Measurements from ENCODE around the gene HAPLN1. TPM values are rescaled to one million over a fixed set of nuclear protein-coding genes. Genes with fewer than 3 reads are reported as not detected.

HAPLN1 gene
- total RNA-seq, 1 donor from 2014 or later: not detected

DNA sequence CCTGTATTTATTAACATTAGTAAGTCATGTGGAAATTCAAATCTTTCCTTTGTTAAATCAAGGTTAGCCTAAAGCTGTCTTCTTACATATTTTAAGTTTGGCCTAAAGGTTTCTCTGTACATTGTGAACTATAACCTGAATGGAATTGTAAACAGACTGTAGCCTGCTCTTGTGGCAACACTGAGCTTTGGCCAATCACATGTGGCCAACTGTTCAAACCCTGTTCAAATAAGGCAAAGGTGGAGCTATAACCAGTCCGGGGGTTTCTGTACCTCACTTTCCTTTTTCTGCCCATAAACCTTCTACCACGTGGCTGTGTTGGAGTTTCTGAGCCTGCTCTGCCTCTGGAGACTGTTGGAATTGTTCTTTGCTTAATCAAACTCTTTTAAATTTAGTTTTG lies 3.3 kb upstream of the HAPLN1 start:
- FAIRE-seq (no peak), DNase-seq (ENCODE audit: low read depth) (no peak)
- Histone ChIP-seq H3K27me3 (ENCODE audit: control insufficient read depth, insufficient read depth, low read length) (peaks cover 10% of the 10 kb centered on the region), H3K36me3 (ENCODE audit: control insufficient read depth, insufficient read depth, low read length) (no peaks in the 10 kb centered on the region), H3K4me3 (ENCODE audit: low read depth, low read length) (no peak overlapping the region)
- TF ChIP-seq, protein P1, sequence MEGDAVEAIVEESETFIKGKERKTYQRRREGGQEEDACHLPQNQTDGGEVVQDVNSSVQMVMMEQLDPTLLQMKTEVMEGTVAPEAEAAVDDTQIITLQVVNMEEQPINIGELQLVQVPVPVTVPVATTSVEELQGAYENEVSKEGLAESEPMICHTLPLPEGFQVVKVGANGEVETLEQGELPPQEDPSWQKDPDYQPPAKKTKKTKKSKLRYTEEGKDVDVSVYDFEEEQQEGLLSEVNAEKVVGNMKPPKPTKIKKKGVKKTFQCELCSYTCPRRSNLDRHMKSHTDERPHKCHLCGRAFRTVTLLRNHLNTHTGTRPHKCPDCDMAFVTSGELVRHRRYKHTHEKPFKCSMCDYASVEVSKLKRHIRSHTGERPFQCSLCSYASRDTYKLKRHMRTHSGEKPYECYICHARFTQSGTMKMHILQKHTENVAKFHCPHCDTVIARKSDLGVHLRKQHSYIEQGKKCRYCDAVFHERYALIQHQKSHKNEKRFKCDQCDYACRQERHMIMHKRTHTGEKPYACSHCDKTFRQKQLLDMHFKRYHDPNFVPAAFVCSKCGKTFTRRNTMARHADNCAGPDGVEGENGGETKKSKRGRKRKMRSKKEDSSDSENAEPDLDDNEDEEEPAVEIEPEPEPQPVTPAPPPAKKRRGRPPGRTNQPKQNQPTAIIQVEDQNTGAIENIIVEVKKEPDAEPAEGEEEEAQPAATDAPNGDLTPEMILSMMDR (IDR thresholded peaks at IDR 0.05; ENCODE audit: insufficient read depth, low read length, severe bottlenecking): no peak

GRCh38 chr5:83723031-83723430 lies 2.4 kb upstream of the HAPLN1 start:
- no peaks in the 10 kb centered on the region for H3K36me3 ChIP-seq (ENCODE audit: control insufficient read depth, insufficient read depth, low read length)
- no peak for DNase-seq (ENCODE audit: low read depth)
- no peak overlapping the region for H3K4me3 ChIP-seq (ENCODE audit: low read depth, low read length)
- FAIRE-seq: no peak
- TF ChIP-seq, protein P1 (IDR thresholded peaks at IDR 0.05; ENCODE audit: insufficient read depth, low read length, severe bottlenecking): no peak
- peaks cover 12% of the 10 kb centered on the region for H3K27me3 ChIP-seq (ENCODE audit: control insufficient read depth, insufficient read depth, low read length)

DNA sequence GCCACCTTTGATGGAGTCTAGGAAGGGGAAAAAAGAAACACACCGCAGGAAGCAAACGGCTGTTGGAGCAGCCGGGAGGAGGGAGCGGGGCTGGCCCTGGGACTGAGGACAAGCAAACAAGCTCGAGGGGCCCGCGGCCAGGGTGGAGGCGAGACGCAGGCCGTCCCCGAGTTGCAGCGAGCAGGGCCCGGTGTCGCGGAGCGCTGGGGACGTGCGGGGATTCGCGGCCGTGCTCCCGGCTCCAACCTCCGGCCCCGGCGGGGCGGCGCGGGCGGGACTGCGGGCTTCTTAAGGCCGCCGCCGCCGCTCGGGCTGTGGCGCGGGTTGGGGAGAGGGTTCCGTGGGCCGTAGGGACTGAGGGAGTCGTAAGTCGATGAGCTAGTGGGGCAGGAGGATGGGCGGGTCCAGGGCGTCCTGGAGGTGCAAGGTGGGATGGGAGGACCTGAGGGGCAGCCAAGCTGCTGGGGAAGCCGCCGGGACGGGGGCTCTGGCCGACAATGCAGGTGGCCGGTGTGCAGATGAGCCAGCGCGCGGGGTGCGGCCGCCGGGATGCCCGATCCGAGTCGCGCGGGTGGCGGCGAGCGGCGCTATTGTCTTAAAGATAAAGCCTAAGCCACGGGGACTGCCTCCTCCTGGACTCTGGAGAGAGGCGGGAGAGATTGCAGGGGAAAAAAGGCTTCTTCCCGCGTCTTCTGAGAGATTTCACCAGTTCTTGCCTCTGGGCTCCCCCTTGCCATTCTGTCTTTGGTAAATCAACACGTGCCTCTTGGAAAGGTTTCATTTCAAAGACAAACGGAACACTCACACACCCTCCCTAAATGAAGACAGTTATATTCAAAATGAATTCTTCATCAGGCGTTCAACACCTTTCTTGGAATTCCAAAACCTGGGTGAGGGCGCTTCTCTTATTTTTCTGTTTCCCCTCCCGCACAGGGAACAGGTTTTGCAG lies 1.6 kb upstream of the HAPLN1 start:
- H3K4me3 ChIP-seq (ENCODE audit: low read depth, low read length): peak overlapping the region; percentile 32
- peak; percentile 4 for DNase-seq (ENCODE audit: low read depth)
- FAIRE-seq: no peak
- TF ChIP-seq, protein P1 (IDR thresholded peaks at IDR 0.05; ENCODE audit: insufficient read depth, low read length, severe bottlenecking): peak; percentile 30
- no peaks in the 10 kb centered on the region for H3K36me3 ChIP-seq (ENCODE audit: control insufficient read depth, insufficient read depth, low read length)
- peaks cover 12% of the 10 kb centered on the region for H3K27me3 ChIP-seq (ENCODE audit: control insufficient read depth, insufficient read depth, low read length)

DNA sequence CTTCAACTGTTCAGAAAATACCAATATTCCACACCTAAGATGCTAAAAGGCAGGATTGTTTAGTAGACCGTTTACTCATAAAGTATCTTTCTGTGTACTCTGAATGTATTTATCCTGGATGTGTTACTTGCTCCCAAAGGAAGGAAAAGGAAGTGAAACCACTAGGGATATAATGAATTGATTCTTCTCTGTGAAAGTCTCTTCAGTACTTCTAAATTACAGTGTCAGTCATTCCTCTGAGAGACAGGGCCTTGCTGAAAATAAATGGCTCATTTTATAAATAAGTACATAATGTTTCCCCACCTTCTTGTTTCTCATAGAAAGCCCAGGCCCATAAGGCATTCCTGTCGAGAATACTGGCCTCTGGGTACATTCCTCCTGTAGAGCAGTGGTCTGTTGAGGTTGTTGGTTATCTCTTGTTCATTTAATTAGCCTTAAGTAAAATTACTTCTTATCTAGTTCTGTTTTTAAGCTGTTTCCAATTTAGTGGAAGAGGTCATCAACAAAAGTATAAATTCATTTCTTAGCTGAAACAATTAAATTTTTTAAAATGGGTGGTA lies 1.6 kb downstream of the HAPLN1 start:
- no peak for FAIRE-seq

GRCh38 chr5:83718195-83718825 lies 2.3 kb downstream of the HAPLN1 start:
- H3K27me3 ChIP-seq (ENCODE audit: control insufficient read depth, insufficient read depth, low read length): peaks cover 14% of the 10 kb centered on the region
- no peaks in the 10 kb centered on the region for H3K36me3 ChIP-seq (ENCODE audit: control insufficient read depth, insufficient read depth, low read length)
- TF ChIP-seq, protein P1 (IDR thresholded peaks at IDR 0.05; ENCODE audit: insufficient read depth, low read length, severe bottlenecking): peak; percentile 79
- FAIRE-seq (no peak), DNase-seq (ENCODE audit: low read depth) (peak; percentile 61)
- H3K4me3 ChIP-seq (ENCODE audit: low read depth, low read length): no peak overlapping the region

More for the DNA sequence above, 1.6 kb downstream of the HAPLN1 start:
- H3K36me3 ChIP-seq (ENCODE audit: control insufficient read depth, insufficient read depth, low read length): no peaks in the 10 kb centered on the region
- TF ChIP-seq, protein P1 (IDR thresholded peaks at IDR 0.05; ENCODE audit: insufficient read depth, low read length, severe bottlenecking): no peak
- no peak for DNase-seq (ENCODE audit: low read depth)
- peaks cover 13% of the 10 kb centered on the region for H3K27me3 ChIP-seq (ENCODE audit: control insufficient read depth, insufficient read depth, low read length)
- H3K4me3 ChIP-seq (ENCODE audit: low read depth, low read length): no peak overlapping the region
